ENCODE results near the gene SPTB.

GRCh38 chr14:64752909-64753308 lies 126.8 kb downstream of the SPTB start:
- no peak for TF ChIP-seq CTCF (IDR thresholded peaks at IDR 0.05; ENCODE audit: low read depth, low read length)
- TF ChIP-seq POLR2A (IDR thresholded peaks at IDR 0.05; ENCODE audit: extremely low read depth, insufficient read length): no peak
